Forelimb muscle (tissue), 1 donor: Measurements from ENCODE around the gene SUN5. TPM values are rescaled to one million over a fixed set of nuclear protein-coding genes. Genes with fewer than 3 reads are reported as not detected.

ENCODE experiments used
- DNase-seq: peaks from one replicate; pipeline ENCODE4 v3.0.0-alpha.2; 2013; ENCODE audit warnings: low read depth
- polyA plus RNA-seq: library from polyadenylated mRNA; unstranded; fragments of 120-200 nt; gene quantifications from one replicate; pipeline ENCODE4 v1.2.1, GENCODE V29; 2013; ENCODE audit not compliant: insufficient read length

SUN5 gene
- polyA plus RNA-seq, 1 donor, result not detected

DNA sequence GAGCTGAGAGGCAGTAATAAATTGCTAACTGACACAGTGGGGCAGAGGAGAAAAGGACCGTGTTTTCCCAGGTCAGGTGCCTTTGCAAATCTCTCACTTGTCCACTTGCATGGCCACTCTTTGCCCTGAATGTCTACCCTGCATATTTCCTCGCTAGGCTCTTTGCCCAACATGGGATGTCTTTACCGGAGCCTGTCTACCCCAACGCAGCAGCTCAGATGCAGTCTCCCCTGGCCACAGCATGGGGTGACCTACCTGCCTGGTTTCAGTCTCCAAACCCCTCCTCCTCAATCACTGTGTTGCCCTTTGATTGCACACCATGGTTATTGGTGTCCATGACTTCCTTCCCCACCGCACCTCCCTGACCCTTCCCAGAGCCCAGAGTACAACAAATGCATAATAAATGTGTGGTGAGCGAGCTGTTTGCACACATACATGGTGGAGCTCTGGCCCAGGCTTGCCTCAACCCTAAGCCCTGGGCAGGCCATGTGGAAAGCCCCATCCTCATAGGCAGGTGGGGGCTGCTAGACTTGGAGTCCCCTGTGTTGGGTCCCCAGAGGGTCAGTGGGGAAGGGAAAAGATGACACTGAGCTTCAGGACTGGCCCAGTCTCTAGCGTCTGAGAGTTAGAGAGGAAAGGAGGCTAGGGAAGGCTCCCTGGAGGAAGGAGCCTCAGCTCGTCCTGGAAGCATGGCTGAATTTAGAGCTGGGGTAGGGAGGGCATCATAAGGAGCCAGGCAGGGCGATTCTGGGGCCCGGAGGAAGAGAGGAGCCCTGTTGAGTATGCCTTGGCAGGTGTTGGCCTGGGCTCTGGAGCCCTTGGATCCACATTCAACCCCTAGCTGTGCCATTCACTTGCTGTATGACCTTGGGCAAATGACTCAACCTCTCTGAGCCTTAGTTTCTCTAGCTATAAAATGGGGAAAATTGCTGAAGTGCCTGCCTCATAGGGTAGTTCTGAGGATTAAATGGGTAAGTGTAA is 22.8 kb upstream of the SUN5 start:
- DNase-seq, result no peak

- DNase-seq, result no peak
Observed at GRCh38 chr20:33026072-33026778, 22.0 kb upstream of the SUN5 start.

GRCh38 chr20:33025318-33025876 is 21.2 kb upstream of the SUN5 start:
- no peak for DNase-seq

DNA sequence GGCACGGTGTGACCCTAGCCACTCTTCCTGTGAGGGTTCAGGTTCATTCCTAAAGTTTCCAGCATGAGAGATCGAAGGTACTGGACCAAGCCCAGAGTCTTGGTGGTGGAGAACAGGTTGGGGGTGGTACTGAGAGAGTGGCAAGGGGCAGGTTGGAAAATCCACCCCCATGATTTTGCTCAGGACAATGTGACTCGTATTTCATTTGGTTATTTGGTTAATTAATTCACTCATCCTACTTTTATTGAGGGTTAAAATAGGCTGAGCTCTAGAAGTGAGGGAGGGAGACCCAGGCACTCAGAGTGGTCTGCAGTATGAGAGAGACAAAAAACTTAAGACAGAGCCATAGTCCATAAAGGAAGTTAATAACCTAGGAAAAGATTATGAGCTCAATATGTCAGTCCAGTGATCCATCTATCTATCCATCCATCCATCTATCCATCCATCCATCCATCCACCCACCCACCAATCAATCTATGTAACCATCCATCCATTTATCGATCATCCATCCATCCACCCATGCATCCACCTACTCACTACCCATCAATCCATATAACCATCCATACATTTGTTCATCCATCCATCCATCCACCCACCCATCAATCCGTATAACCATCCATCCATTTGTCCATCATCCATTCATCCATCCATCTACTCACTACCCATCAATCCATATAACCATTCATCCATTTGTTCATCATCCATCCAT is 20.5 kb upstream of the SUN5 start:
- DNase-seq, result no peak

- no peak for DNase-seq
Observed at GRCh38 chr20:33024243-33024560, 20.0 kb upstream of the SUN5 start.

GRCh38 chr20:33023439-33024242 is 19.4 kb upstream of the SUN5 start:
- DNase-seq, result no peak

DNA sequence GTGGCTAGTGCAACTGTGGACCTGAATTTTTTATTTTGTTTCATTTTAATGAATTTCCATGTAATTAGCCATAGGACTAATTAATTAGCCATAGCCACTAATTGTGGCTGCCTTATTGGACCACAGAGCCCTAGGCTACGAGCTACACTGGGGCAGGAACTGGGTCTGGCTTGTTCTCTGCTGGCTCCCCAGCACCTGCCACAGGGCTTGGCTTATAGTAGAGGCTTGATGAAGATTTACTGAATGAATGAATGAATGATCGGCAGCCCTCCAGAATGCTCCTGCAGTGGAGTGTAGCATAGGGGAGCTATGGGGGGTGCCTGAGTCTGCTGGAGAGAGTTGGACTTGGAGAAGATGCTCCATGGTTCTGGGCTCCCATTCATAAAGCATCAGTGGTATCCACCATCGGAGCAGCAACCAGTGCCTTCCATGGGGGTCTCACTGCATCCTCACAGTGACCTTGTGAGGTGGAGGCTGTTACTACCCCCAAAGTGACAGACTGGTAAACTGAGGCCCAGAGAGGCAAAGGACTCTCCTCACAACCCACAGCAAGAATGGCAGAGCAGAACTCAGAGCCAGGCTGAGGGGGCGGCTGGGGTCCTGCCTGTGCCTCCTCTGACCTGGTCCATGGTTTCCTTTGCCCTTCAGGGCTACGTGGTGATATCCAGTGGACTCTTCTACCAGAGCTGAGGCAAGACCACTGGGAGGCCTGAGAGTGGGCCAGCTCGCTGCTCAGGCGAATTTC is 18.6 kb upstream of the SUN5 start:
- no peak for DNase-seq

DNA sequence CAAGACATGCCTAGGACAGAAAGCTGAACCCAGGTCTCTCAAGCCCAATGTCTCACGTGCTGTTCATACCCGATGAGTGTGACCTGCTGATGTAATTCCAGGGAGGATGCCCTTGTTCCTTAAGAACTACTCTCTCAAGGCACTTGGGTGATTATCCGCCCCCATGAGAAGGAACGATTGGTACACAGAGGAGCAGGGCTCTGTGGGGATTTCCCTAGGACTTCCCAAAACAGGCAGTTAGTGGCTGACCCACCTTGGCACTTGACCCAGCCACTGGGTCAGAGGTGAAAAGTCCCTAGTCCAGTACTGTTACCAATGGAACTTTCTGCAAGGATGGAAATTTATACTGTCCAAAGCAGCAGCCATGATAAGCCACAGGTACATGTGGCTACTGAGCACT is 18.1 kb upstream of the SUN5 start:
- no peak for DNase-seq

DNA sequence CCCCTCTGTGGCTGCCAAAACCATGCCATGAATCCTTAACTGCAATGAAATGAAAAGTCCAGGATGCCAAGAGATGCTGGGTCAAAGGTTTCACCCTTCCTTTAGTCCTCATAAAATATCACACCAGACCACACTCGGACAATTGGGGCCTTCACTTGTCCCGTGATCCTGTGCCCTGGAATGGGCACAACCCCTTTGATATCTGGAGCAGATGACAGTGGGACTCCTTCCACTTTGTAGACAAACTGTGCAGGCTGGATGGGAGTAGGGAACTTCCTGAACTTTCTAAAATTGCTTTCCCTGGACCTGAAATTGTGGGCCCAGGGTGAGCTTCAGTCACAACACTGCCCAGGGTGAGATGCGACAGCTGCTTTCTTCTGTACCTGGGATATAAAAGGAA is 17.6 kb upstream of the SUN5 start:
- no peak for DNase-seq

- DNase-seq, result no peak
Observed at GRCh38 chr20:33020278-33021161, 16.3 kb upstream of the SUN5 start.

DNA sequence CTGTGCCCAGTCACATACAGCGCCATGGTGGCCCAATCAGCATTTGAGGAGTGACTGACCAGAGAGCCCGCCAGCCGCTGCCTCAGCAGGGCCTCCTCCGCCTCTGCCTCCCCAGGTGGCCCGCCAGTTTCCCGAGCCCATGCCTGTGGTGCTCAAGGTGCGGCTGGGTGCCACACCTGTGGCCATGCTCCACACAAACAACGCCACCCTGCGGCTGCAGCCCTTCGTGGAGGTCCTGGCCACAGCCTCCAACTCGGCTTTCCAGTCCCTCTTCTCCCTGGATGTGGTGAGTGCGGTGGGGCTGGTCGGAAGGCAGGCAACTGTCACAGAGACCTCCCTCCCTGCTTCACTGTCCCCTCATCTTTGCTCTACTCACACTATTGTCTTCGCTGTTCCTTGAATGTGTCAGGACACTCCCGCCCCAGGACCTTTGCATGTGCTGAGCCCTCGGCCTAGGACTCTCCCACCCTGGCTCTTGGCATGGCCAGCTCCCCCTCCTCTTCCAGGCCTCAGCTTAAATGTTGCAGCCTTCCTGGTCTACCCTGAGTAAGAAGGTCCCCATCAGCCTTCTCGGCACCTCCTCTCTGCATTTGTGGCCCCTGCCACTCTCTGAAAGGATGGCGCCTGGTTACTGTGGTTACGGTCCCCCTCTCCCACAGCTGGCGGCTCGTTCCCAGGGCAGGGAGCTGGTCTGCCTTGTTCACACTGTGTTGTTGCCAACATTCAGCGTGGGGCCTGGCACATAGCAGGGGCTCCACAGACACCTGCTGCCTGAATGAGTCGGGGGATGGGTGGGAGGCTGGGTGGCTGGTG is 15.4 kb upstream of the SUN5 start:
- DNase-seq, result no peak

DNA sequence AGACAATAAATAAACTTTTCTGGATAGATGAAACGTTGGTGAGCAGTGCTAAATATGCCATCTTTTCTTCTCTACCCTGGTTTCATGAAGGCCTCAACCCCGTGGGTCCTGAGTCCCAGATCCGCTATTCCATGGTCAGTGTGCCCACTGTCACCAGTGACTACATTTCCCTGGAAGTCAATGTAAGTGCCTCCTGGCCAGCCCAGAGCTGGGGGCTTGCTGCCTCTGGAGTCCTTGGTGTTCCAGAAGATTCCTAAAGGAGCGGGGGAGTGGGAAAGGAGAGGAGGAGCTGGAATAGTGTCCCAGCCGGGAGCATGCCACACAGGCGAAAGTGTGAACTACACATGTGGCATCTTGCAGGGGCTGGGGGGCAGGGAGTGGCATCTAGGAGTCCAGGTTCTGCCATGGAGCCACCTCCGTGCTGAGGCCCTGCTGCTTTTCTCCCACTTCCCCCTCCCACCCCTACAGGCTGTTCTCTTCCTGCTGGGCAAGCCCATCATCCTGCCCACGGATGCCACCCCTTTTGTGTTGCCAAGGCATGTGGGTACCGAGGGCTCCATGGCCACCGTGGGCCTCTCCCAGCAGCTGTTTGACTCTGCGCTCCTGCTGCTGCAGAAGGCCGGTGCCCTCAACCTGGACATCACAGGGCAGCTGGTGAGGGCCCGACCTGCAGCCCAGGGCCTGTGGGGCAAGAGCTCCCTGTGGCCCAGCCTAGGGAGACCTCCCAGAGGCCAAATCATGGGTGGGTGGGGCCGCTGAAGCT is 14.1 kb upstream of the SUN5 start:
- no peak for DNase-seq

GRCh38 chr20:33017542-33017941 is 13.3 kb upstream of the SUN5 start:
- no peak for DNase-seq

- no peak for DNase-seq
Observed at GRCh38 chr20:33016581-33017109, 12.4 kb upstream of the SUN5 start.

DNA sequence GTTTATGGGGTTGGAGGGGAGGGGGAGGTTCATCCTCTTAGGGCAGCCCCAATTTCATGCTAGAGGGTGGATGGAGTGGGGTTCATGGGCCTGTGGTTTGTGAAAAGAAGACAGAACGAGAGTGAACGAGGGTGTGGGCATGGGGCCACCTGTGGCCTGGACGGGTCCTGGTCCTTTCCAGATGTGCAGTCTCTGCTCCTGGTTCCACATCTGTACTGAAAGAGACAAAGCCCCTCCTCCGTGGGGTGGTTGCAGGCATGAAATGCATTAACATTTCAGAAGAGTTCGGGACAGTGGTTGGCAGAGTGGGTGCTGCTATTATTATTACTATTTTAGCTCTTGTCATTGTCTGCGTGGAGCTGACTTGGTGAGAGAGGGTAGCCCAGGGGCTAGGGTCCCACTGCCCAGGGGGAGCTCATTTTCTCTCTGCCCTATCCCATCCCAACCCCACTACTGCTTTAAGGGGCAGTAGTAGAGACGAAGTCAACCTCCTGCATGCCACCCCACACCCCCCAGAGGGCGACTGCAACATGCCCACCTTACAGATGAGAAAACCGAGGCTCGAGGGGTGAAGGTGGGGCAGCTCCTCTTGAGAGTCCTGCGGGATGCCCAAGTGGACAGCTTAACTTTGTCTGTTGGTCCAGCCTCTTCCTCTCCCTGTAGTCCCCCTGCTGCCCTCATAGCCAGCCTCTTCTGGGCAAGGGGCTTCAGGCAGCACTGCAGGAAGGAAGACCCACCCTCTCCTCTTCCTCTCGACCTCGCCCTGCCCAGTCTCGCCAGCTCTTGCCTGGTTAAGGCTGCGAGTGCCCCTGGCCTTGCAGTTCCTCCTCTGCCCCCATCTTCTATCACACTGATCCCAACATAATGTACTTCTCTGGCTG is 11.7 kb upstream of the SUN5 start:
- DNase-seq, result no peak

GRCh38 chr20:33015114-33015484 is 10.9 kb upstream of the SUN5 start:
- no peak for DNase-seq
